Measurements from ENCODE around the gene TMEM198. TPM values are rescaled to one million over a fixed set of nuclear protein-coding genes. Genes with fewer than 3 reads are reported as not detected.

The TMEM198 gene
- total and polyA plus RNA-seq, 4 donors, result 0.74 to 1.9 (median 1.5) TPM

- Histone ChIP-seq H3K4me3 (ENCODE audit: low read depth in 1 of 3, low read length in 3 of 3) (no peak overlapping the region), H3K27me3 (ENCODE audit: control insufficient read depth in 4 of 4, insufficient read depth in 4 of 4, low read length in 3 of 4) (peaks cover 0 to 7% (median 0%) of the 10 kb centered on the region in 4 donors), H3K4me1 (ENCODE audit: control insufficient read depth in 4 of 4, insufficient read depth in 4 of 4, low read length in 3 of 4) (peaks cover 5 to 15% (median 12%) of the 10 kb centered on the region in 4 donors), H3K36me3 (ENCODE audit: control insufficient read depth in 4 of 4, insufficient read depth in 3 of 4, low read depth in 1 of 4, low read length in 3 of 4) (no peaks in the 10 kb centered on the region), H3K27ac (ENCODE audit: low read depth in 1 of 2, low read length in 2 of 2) (no peak overlapping the region), H3K9me3 (ENCODE audit: control insufficient read depth in 4 of 4, low read length in 3 of 4) (no peaks in the 10 kb centered on the region), H3K9ac (ENCODE audit: low read depth in 1 of 2, low read length in 2 of 2) (no peak overlapping the region)
- DNase-seq (ENCODE audit: low spot score), result no peak
- 82% methylated on average over 12 of the region's 12 CpGs for WGBS
- TF ChIP-seq HNF4G (IDR thresholded peaks at IDR 0.05) (no peak), HNF4A (conservative IDR thresholded peaks at IDR 0.05) (no peak), RAD21 (IDR thresholded peaks at IDR 0.05) (no peak), YY1 (IDR thresholded peaks at IDR 0.05) (no peak), REST (IDR thresholded peaks at IDR 0.05) (no peak), FOXA1 (IDR thresholded peaks at IDR 0.05) (no peak), NR2F2 (IDR thresholded peaks at IDR 0.05) (no peak)
- TF ChIP-seq, protein P1, sequence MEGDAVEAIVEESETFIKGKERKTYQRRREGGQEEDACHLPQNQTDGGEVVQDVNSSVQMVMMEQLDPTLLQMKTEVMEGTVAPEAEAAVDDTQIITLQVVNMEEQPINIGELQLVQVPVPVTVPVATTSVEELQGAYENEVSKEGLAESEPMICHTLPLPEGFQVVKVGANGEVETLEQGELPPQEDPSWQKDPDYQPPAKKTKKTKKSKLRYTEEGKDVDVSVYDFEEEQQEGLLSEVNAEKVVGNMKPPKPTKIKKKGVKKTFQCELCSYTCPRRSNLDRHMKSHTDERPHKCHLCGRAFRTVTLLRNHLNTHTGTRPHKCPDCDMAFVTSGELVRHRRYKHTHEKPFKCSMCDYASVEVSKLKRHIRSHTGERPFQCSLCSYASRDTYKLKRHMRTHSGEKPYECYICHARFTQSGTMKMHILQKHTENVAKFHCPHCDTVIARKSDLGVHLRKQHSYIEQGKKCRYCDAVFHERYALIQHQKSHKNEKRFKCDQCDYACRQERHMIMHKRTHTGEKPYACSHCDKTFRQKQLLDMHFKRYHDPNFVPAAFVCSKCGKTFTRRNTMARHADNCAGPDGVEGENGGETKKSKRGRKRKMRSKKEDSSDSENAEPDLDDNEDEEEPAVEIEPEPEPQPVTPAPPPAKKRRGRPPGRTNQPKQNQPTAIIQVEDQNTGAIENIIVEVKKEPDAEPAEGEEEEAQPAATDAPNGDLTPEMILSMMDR (IDR thresholded peaks at IDR 0.05; ENCODE audit: low read depth, low read length, missing input control), result no peak
- TF ChIP-seq, protein P2, sequence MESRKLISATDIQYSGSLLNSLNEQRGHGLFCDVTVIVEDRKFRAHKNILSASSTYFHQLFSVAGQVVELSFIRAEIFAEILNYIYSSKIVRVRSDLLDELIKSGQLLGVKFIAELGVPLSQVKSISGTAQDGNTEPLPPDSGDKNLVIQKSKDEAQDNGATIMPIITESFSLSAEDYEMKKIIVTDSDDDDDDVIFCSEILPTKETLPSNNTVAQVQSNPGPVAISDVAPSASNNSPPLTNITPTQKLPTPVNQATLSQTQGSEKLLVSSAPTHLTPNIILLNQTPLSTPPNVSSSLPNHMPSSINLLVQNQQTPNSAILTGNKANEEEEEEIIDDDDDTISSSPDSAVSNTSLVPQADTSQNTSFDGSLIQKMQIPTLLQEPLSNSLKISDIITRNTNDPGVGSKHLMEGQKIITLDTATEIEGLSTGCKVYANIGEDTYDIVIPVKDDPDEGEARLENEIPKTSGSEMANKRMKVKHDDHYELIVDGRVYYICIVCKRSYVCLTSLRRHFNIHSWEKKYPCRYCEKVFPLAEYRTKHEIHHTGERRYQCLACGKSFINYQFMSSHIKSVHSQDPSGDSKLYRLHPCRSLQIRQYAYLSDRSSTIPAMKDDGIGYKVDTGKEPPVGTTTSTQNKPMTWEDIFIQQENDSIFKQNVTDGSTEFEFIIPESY (IDR thresholded peaks at IDR 0.05), result no peak
- TF ChIP-seq, protein P3, sequence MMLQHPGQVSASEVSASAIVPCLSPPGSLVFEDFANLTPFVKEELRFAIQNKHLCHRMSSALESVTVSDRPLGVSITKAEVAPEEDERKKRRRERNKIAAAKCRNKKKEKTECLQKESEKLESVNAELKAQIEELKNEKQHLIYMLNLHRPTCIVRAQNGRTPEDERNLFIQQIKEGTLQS (IDR thresholded peaks at IDR 0.05), result no peak
Measured at GRCh38 chr2:219553463-219553963, 9.7 kb downstream of the TMEM198 start.

DNA sequence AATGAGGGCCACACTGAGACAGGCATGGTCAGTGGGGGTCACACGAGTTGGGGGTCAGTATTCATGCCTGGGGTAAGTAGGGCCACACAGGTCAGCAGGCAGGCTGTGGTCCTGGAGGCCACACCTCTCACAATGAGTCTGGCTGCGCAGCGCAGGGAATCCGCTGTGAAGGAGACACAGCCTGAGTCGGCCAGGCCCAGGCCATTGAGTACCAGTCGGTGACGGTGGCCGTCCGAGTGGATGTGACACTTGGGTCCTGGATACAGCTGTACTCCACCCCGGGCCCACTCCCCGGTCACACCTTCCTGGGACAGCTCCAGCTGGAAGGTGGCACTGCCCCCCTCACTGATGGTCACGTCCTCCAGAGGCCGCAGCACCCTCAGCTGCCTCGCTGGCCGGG, 10.5 kb downstream of the TMEM198 start:
- Histone ChIP-seq H3K4me1 (ENCODE audit: control insufficient read depth in 4 of 4, insufficient read depth in 4 of 4, low read length in 3 of 4) (peaks cover 5 to 15% (median 12%) of the 10 kb centered on the region in 4 donors), H3K9me3 (ENCODE audit: control insufficient read depth in 4 of 4, low read length in 3 of 4) (no peaks in the 10 kb centered on the region), H3K4me3 (ENCODE audit: low read depth in 1 of 3, low read length in 3 of 3) (no peak overlapping the region), H3K27me3 (ENCODE audit: control insufficient read depth in 4 of 4, insufficient read depth in 4 of 4, low read length in 3 of 4) (peaks cover 0 to 7% (median 0%) of the 10 kb centered on the region in 4 donors), H3K27ac (ENCODE audit: low read depth in 1 of 2, low read length in 2 of 2) (no peak overlapping the region), H3K36me3 (ENCODE audit: control insufficient read depth in 4 of 4, insufficient read depth in 3 of 4, low read depth in 1 of 4, low read length in 3 of 4) (no peaks in the 10 kb centered on the region), H3K9ac (ENCODE audit: low read depth in 1 of 2, low read length in 2 of 2) (no peak overlapping the region)
- WGBS, result 96% methylated on average over 15 of the region's 15 CpGs
- no peak for DNase-seq (ENCODE audit: low spot score)
- TF ChIP-seq, protein P4, sequence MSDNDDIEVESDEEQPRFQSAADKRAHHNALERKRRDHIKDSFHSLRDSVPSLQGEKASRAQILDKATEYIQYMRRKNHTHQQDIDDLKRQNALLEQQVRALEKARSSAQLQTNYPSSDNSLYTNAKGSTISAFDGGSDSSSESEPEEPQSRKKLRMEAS (IDR thresholded peaks at IDR 0.05), result no peak
- TF ChIP-seq TAF1 (conservative IDR thresholded peaks at IDR 0.05), result no peak
- no peak for TF ChIP-seq SP1 (IDR thresholded peaks at IDR 0.05)
- no peak for TF ChIP-seq EGR1 (IDR thresholded peaks at IDR 0.05; ENCODE audit: low read depth in 2 of 2)
- TF ChIP-seq YY1 (IDR thresholded peaks at IDR 0.05), result no peak
- TF ChIP-seq, protein P1 (IDR thresholded peaks at IDR 0.05; ENCODE audit: low read depth, low read length, missing input control), result no peak
- no peak for TF ChIP-seq HNF4G (IDR thresholded peaks at IDR 0.05)
- TF ChIP-seq RXRA (IDR thresholded peaks at IDR 0.05), result no peak
- no peak for TF ChIP-seq GABPA (IDR thresholded peaks at IDR 0.05 in 1 of 2, conservative IDR thresholded peaks at IDR 0.05 in 1 of 2)
- TF ChIP-seq, protein P2 (IDR thresholded peaks at IDR 0.05), result no peak
- TF ChIP-seq FOXA1 (IDR thresholded peaks at IDR 0.05), result no peak
- TF ChIP-seq NR2F2 (IDR thresholded peaks at IDR 0.05), result no peak
- no peak for TF ChIP-seq HNF4A (conservative IDR thresholded peaks at IDR 0.05)
- no peak for TF ChIP-seq FOXA2 (IDR thresholded peaks at IDR 0.05)
- TF ChIP-seq RAD21 (IDR thresholded peaks at IDR 0.05), result no peak
